ENCODE data around the gene PPP2R2D.

DNA sequence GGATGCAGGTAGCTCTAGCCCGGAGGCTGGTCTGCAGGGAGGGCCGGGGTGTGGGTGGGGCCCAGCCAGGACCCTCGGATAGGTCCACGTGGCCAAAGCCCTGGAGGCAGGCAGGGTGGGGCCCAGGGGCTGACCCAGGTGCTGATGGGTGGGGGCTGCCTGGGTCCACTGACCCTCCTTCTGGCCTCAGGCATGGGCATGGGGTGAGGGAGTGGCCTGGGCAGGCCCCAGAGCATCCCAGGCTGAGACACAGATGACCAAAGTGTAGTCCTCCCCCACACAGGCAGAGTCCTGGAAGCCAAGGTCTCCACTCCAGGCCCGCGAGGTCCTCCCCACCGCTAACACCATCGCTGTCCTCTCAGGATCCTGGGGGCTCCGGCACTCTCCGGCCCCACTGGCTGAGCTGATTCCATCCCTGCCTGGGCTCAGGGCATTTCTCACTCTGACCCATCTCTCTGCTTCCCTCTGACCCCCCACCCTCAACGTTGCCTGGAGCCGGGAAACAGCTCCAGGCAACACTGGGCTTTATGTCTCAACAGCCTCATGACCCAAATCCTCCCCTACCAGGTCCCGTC lies 20.7 kb upstream of the PPP2R2D start:
- TF ChIP-seq CTCF (conservative IDR thresholded peaks at IDR 0.05 in 1 of 2, IDR thresholded peaks at IDR 0.05 in 1 of 2; ENCODE audit: extremely low read depth in 1 of 2, insufficient read depth in 1 of 2, low read depth in 1 of 2, low read length in 2 of 2) (no peak), EZH2 (IDR thresholded peaks at IDR 0.05; ENCODE audit: borderline replicate concordance, low read length) (no peak)
